Activated T-helper 2 cell treated with anti-CD3 and anti-CD28 coated beads, Interferon-gamma antibody, Interleukin-2, Interleukin-4, amounts not matched to agents 10 μg/mL and 5 μg/mL and 100 μg/mL, durations not matched to agents 14 hours and 24 hours and 36 hours (primary cell): ENCODE results near the gene SELENOO. TPM values are rescaled to one million over a fixed set of nuclear protein-coding genes. Genes with fewer than 3 reads are reported as not detected.

ENCODE experiments used
- DNase-seq: peaks from one replicate; pipeline ENCODE4 v3.0.0; 2021; ENCODE audit warnings: low spot score
- H3K27ac Mint-ChIP-seq: one replicate; pipeline ENCODE4 v1.8.0; 2021; ENCODE audit warnings: mixed read lengths
- H3K27me3 Mint-ChIP-seq: one replicate; pipeline ENCODE4 v1.8.0; 2021; ENCODE audit warnings: low read depth, mixed read lengths
- H3K36me3 Mint-ChIP-seq: one replicate; pipeline ENCODE4 v1.8.0; 2021; ENCODE audit warnings: low read depth, mixed read lengths
- H3K4me1 Mint-ChIP-seq: one replicate; pipeline ENCODE4 v1.8.0; 2021; ENCODE audit warnings: low read depth, mixed read lengths
- H3K4me3 Mint-ChIP-seq: one replicate; pipeline ENCODE4 v1.8.0; 2021; ENCODE audit warnings: low read depth, mild to moderate bottlenecking, moderate library complexity, mixed read lengths
- H3K9me3 Mint-ChIP-seq: one replicate; pipeline ENCODE4 v1.8.0; 2021; ENCODE audit warnings: mixed read lengths
- intact Hi-C: fragments of 100-400 bp; cut with micrococcal nuclease; formaldehyde crosslinking; loops from one replicate; pipeline ENCODE4 v1.15.1; 2023
- total RNA-seq: library from RNA; stranded (reverse); gene quantifications from 2 replicates; pipeline ENCODE4 v1.2.3, GENCODE V29; 2022

SELENOO gene
- total RNA-seq, 1 donor from 2014 or later = 26.3 TPM

DNA sequence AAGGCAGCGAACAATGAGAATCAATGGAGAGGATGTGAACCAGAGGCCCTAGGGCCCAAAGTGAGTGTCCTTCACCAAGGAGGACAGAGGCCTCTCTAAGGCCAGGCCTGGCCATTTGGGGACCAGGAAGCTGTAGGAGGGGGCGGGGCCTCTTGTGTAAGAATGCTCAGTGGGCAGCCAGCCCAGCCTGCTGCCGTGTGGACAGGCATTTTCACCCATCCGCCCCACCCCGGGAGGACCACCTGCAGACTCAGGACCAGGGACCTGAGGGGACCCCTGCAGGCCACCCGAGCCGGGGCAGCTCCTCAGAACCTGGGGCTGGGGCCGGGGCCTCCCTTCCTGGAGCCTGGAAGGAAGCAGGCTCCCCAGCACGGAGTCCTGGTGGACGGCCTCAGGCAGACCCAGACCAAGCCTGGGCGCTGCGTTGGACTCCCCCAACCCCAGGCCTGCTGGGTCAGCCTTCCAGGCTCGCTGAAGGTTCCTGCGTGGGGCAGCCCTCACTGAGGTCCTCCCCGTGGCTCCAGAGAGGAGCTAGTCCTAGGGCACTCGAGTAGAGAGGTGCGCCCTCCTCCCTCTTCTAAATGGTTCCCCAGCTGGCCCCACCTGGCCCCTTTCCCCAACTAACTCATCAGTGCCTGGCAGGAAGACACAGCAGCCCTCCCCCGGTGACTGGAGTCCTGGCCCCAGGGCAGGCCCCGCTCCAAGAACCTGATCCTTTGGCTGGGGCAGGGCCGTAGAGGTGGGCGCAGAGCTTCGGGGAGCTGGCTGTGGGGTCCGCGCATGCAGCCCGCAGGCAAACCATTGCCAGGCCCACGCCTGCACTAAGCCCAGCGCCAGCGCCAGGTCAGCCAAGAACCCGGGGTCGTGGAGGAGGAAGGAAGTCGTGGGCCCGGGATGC is 16.6 kb upstream of the SELENOO start:
- H3K27ac Mint-ChIP-seq = no peak overlapping the region
- H3K4me3 Mint-ChIP-seq = peak overlapping the region; percentile 72
- DNase-seq = no peak
- peaks cover 9% of the 10 kb centered on the region for H3K4me1 Mint-ChIP-seq
- H3K9me3 Mint-ChIP-seq = no peaks in the 10 kb centered on the region
- H3K36me3 Mint-ChIP-seq = peaks cover 9% of the 10 kb centered on the region
- H3K27me3 Mint-ChIP-seq = peaks cover 2% of the 10 kb centered on the region
- intact Hi-C loops = loop anchor here (2.0 kb wide), 1 partner anchor 17 kb away; the partner anchor contains the start of gene SELENOO

DNA sequence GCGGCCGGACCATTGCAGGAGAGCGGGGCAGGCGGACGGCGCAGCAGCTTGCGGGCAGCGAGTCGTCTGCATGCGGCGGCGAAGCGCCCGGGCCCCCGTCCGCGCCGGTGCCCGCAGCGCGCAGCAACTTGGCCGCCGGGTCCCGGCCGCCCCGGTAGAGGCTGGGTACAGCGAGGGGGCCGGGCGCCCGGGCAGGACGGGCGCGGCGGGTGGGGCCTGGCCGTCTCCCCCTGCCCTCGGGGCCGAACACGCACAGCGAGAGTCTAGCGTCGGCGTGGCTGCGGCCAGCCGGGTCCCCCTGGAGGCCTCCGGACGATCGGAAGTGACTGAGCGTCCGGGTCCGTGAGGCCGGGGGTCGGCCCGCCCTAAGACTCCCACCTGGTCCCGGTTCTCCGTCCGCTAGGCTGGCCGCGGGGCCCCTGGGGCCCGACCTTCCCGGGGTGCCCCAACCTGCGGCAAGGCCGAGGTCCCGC is 15.9 kb upstream of the SELENOO start:
- peak overlapping the region; percentile 72 for H3K4me3 Mint-ChIP-seq
- no peak overlapping the region for H3K27ac Mint-ChIP-seq
- intact Hi-C loops = loop anchor here (2.0 kb wide), 1 partner anchor 16 kb away; the partner anchor contains the start of gene SELENOO
- H3K27me3 Mint-ChIP-seq = peaks cover 2% of the 10 kb centered on the region
- H3K9me3 Mint-ChIP-seq = no peaks in the 10 kb centered on the region
- H3K36me3 Mint-ChIP-seq = peaks cover 11% of the 10 kb centered on the region
- peaks cover 16% of the 10 kb centered on the region for H3K4me1 Mint-ChIP-seq
- no peak for DNase-seq

DNA sequence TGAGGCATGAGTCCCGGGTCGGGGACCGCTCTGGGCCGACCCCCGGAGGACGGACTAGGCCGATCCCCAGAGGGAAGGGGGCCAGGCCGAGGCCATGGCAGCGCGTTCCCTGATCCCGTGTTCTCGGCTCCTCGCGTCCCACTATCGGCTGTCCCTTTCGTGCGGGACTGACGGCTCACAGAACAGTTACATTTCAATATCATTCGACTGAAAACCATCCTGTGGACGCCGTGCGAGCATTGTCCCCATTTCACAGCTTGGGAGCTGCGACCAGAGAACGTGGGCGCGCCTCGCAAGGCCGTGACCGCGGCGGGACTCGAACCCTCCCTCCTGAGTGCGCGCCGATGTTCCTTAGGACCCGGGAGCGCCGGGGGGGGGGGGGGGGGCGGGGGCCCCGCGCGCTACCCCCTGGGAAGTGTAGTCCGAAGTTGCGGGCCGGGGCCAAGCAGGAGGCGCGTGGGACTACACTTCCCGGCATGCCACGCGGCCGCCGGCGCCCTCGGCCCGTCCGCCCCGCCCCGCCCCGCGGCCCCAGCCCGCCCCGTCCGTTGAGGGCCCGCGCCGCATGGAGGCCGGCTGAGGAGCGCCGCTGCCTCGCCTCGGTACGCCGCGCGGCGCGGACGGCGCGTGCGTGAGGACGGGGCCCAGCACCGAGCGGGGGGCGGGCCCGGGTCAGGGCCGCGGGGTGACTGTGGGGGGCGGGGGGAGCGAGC is 15.3 kb upstream of the SELENOO start, which contains the start of gene TRABD:
TRABD (plus strand) TSS at position 539 of the 713 bp plus-strand sequence. CDS start 7,148 bp downstream, outside the sequence.
- H3K36me3 Mint-ChIP-seq = peaks cover 11% of the 10 kb centered on the region
- H3K9me3 Mint-ChIP-seq = no peaks in the 10 kb centered on the region
- H3K4me1 Mint-ChIP-seq = peaks cover 17% of the 10 kb centered on the region
- H3K4me3 Mint-ChIP-seq = peak within 1 kb of the TSS; percentile 92
- peak within 1 kb of the TSS; percentile 91 for H3K27ac Mint-ChIP-seq
- peak; percentile 81 for DNase-seq
- intact Hi-C loops = loop anchor here (2.0 kb wide), 1 partner anchor 15 kb away; the partner anchor contains the start of gene SELENOO
- H3K27me3 Mint-ChIP-seq = peaks cover 2% of the 10 kb centered on the region

DNA sequence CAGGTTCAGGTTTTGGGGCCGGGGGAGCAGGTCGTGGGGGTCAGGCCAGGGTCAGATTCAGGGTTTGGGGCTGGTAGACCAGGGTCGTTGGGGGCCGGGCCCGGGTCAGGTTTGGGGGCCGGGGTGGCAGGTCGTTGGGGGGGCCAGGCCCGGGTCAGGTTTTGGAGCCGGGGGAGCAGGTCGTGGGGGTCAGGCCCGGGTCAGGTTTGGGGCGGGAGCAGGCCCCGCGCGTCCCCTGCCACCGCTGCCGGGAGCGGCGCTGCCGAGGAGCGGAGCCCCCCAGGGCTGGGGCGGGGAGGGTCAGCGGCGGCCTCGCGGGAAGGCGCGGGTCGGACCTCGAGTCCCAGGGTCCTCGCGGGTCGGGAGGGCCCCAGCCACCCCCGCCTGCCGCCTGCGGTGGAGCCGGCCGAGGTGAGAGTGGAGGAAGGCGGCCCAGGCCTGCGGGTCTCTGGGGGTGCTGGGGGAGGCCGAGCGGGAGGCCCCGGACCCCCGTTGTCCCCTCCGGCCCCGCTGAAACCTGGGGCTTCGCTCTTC is 14.6 kb upstream of the SELENOO start:
- Mint-ChIP-seq H3K9me3 (no peaks in the 10 kb centered on the region), H3K4me3 (peak overlapping the region; percentile 92), H3K4me1 (peaks cover 18% of the 10 kb centered on the region), H3K36me3 (peaks cover 13% of the 10 kb centered on the region), H3K27ac (peak overlapping the region; percentile 91), H3K27me3 (peaks cover 2% of the 10 kb centered on the region)
- no peak for DNase-seq
- intact Hi-C loops = no loop called here

DNA sequence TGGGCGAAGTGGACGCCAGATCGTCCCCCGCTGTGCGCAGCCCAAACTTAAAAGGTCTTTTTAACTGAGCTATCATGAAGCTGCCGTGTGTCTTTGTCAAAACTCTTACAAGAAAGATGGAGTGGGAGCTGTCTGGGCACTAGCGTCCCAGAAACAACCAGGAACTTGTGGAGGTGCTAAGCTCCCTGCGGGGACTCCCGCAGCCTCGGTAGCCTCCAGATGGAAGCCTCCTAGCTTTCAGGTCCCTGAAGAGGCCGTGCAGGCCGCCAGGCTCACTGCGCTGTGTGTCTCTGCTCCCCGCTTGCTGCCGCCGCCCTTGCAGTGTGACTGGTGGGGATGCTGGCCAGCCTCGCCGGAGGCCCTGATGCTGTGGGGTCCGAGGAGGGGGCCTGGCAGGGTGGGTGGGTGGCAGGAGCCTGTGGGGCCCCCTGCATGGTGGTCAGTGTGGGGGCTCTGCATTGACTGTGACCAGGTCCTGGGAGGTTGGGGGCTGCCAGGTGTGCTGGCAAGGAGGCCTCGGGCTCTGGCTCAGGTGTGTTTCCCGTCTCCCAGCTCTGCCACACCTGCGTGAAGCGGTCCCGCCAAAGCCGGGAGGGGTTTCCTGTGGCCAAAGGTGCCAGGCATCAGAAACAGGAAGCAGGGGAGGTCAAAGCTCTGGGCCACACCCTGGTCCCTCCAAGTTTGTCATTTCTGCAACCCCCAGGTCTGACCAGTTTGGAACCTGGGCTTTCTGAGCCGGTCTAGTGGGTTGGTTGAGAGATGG is 13.9 kb upstream of the SELENOO start:
- peak overlapping the region; percentile 92 for H3K4me3 Mint-ChIP-seq
- H3K27me3 Mint-ChIP-seq = peaks cover 2% of the 10 kb centered on the region
- H3K4me1 Mint-ChIP-seq = peaks cover 25% of the 10 kb centered on the region
- intact Hi-C loops = no loop called here
- DNase-seq = no peak
- no peaks in the 10 kb centered on the region for H3K9me3 Mint-ChIP-seq
- H3K36me3 Mint-ChIP-seq = peaks cover 19% of the 10 kb centered on the region
- peak overlapping the region; percentile 91 for H3K27ac Mint-ChIP-seq

DNA sequence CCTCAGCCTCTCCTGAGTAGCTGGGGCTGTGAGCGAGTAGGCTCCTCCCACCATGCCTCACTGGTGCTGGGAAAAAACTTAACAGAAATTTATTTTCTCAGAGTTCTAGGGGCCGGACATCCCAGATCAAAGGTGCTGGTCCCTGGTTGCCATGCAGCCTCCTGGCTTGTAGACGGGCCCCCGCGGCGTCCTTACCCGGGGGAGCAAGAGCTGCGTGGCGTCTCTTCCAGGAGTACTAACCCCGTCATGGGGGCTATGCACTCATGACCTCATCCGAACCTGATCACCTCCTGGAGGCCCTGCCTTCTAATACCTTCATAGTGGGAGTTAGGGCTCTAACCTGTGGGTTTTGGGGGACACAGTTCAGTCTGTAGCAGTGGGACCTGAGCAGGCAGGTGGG is 12.5 kb upstream of the SELENOO start:
- H3K4me3 Mint-ChIP-seq = peak overlapping the region; percentile 7
- H3K27me3 Mint-ChIP-seq = peaks cover 2% of the 10 kb centered on the region
- peaks cover 24% of the 10 kb centered on the region for H3K36me3 Mint-ChIP-seq
- H3K27ac Mint-ChIP-seq = peak overlapping the region; percentile 42
- DNase-seq = no peak
- H3K9me3 Mint-ChIP-seq = no peaks in the 10 kb centered on the region
- intact Hi-C loops = no loop called here
- H3K4me1 Mint-ChIP-seq = peaks cover 31% of the 10 kb centered on the region

DNA sequence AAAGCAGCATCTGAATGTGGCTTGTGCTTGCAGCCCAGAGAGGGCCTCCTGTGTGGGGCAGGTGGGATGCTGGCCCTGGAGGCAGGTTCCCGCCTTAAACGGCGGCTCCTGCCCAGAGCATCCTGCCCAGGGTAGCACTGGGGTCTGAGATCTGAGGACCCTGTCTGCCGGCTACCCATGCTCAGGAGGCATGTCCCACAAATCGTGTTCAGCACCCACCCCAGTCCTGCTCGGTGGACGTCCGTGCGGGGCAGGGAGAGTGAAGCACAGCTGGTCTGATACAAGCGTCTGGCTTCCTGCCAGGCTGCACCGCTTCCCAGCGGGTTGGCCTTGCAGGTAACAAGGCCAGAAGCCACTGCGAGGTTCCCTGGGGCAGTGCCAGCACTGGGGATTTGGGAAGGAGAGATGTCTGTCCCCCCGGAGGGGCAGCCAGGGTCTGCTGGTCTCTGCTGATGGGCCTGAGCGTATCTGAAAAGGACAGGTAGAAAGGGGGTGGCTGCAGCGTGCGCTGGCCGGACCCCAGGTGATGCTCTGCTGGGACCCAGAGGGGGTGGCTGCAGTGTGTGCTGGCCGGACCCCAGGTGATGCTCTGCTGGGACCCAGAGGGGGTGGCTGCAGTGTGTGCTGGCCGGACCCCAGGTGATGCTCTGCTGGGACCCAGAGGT is 11.5 kb upstream of the SELENOO start:
- Mint-ChIP-seq H3K36me3 (peaks cover 24% of the 10 kb centered on the region), H3K27ac (peak overlapping the region; percentile 95), H3K4me3 (peak overlapping the region; percentile 84), H3K9me3 (no peaks in the 10 kb centered on the region), H3K4me1 (peaks cover 31% of the 10 kb centered on the region), H3K27me3 (no peaks in the 10 kb centered on the region)
- intact Hi-C loops = no loop called here
- no peak for DNase-seq

DNA sequence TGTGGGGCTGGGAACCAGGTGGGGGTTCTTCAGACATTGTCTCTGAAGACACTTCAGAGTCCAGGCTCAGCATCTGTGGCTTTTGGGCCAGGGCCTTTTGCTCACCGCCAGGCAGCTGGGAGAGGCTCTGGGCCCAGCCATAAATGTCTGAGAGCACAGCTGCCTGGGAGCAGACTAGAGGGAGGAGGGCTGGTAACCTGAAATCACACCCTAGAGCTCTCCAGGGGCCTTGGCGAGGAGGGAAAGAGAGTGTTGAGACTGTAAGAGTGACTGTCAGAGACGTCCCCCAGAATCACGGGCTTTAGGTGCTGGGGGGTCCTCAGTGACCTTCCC is 11.0 kb upstream of the SELENOO start:
- Mint-ChIP-seq H3K9me3 (no peaks in the 10 kb centered on the region), H3K27ac (peak overlapping the region; percentile 95), H3K4me1 (peaks cover 31% of the 10 kb centered on the region), H3K36me3 (peaks cover 24% of the 10 kb centered on the region), H3K4me3 (peak overlapping the region; percentile 84), H3K27me3 (no peaks in the 10 kb centered on the region)
- intact Hi-C loops = loop anchor here (5.0 kb wide), 1 partner anchor 258 kb away; no protein-coding TSS in a partner anchor
- DNase-seq = no peak

DNA sequence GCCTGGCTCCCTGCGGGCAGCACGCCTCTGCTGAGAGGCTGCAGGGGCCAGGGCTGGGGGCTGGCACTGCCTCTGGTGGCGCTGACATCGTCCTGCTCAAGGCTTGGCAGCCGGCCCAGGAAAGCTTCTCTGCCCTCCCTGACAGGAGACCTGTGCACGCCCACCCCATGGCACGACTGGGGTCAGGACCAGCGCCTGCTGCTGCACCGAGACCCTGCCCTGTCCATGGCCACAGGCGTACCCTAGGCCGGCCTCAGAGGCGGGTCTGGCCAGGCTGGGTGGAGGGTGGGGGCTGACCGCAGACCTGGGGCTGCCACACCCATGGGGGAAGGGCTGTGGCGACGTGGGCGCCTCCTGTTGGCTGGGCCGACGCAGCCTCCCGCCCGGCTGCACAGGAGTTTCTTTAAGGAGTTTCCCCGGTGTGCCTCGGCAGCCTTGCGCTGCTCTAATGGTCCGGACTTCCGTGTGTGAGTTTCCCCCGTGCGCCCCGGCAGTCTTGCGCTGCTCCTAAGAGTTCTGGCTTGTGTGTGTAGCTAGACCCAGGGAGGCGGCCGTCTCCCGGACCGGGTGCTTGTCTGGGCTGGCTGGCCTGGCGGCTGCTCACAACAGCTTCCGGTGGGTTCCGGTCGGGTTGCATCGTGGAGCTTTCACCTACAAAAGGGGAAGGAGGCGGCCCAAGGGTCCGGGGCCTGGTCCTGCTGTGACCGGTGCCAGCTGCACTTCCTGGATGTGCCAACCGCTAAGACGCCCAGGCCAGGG is 10.4 kb upstream of the SELENOO start:
- Mint-ChIP-seq H3K9me3 (no peaks in the 10 kb centered on the region), H3K27me3 (no peaks in the 10 kb centered on the region), H3K27ac (peak overlapping the region; percentile 95), H3K4me3 (peak overlapping the region; percentile 84), H3K36me3 (peaks cover 24% of the 10 kb centered on the region), H3K4me1 (peaks cover 30% of the 10 kb centered on the region)
- DNase-seq = peak; percentile 83
- intact Hi-C loops = loop anchor here (5.0 kb wide), 1 partner anchor 258 kb away; no protein-coding TSS in a partner anchor

DNA sequence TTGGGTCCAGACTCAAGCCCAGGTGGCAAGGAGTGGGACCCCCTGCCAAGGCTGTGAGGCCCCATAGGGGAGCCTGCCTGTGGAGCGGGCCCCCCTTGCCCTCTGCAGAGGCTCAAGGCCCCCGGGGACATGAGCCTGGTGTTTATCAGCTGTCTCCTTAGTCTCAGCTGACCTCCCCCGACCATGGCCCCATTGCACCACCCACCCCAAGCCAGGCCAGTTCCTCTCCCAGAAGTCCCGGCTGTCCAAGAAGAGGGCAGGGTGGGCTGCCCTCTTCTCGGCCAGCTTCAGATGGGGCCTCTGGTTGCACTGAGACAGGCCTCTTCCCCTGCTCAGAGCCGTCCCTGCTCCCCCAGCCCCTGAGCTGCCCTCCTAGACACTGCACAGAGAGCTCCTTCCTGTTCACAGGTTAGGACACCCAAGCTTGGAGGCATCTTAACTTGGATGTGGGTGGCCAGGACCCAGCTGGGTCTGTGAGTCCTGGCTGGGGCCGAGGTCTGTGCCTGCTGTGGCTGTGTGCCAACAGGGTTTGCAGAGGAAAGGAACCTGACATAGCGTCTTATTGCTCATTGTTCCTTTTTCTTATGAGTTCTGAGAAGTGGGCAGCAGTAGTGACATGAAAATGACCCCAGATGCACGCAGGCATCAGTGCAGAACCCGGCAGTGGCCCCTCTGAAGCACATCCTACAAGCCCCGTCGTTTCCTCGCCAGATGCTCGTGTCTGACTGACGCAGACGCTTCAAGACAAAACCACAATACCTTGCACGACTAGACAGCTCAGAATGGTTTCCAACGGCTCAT is 9.7 kb upstream of the SELENOO start:
- intact Hi-C loops = loop anchor here (1.0 to 5.0 kb wide), 2 partner anchors 9 to 259 kb away; no protein-coding TSS in a partner anchor
- Mint-ChIP-seq H3K36me3 (peaks cover 24% of the 10 kb centered on the region), H3K4me3 (peak overlapping the region; percentile 84), H3K9me3 (no peaks in the 10 kb centered on the region), H3K27me3 (no peaks in the 10 kb centered on the region), H3K4me1 (peaks cover 29% of the 10 kb centered on the region), H3K27ac (peak overlapping the region; percentile 95)
- peak; percentile 70 for DNase-seq
